MCF 10A (cell line): Measurements from ENCODE around the gene TDRD9. TPM values are rescaled to one million over a fixed set of nuclear protein-coding genes. Genes with fewer than 3 reads are reported as not detected.

Source experiments
- BruUV-seq: library from RNA; stranded (reverse); fragments of 400-500 nt; replicated peaks from 2 replicates; lab custom pipeline; 2021; lab: Mats Ljungman, UMichigan
- CTCF ChIA-PET: fragments of 300-600 bp; sonication (Branson Sonifier 250); formaldehyde crosslinking; extraction: SDS; loops from one replicate; lab custom pipeline; 2021; ENCODE audit warnings: antibody characterized with exemption, inconsistent platforms; lab: Yijun Ruan, JAX
- POLR2A ChIA-PET: fragments of 300-600, 350-650 bp; sonication (Branson Sonifier 250); formaldehyde crosslinking; extraction: SDS; loops from one replicate; lab custom pipeline; 2020; ENCODE audit warnings: antibody characterized with exemption, inconsistent platforms; lab: Yijun Ruan, JAX
- DNase-seq: peaks from one replicate; pipeline ENCODE4 v3.0.0-alpha.2; 2018; ENCODE audit not compliant: unreplicated experiment
- H3K27ac Mint-ChIP-seq: one replicate; pipeline ENCODE4 v1.8.0; 2022; ENCODE audit warnings: mild to moderate bottlenecking, low read depth, mixed read lengths; ENCODE audit not compliant: unreplicated experiment
- H3K27me3 Mint-ChIP-seq: one replicate; pipeline ENCODE4 v1.8.0; 2022; ENCODE audit warnings: mixed read lengths; ENCODE audit not compliant: insufficient read depth, unreplicated experiment
- H3K36me3 Mint-ChIP-seq: one replicate; pipeline ENCODE4 v1.8.0; 2022; ENCODE audit warnings: mild to moderate bottlenecking, moderate library complexity, mixed read lengths; ENCODE audit not compliant: insufficient read depth, unreplicated experiment
- H3K4me1 Mint-ChIP-seq: one replicate; pipeline ENCODE4 v1.8.0; 2022; ENCODE audit warnings: mixed read lengths; ENCODE audit not compliant: insufficient read depth, unreplicated experiment
- H3K4me3 Mint-ChIP-seq: one replicate; pipeline ENCODE4 v1.8.0; 2022; ENCODE audit warnings: mild to moderate bottlenecking, moderate library complexity, mixed read lengths; ENCODE audit not compliant: unreplicated experiment
- H3K9me3 Mint-ChIP-seq: one replicate; pipeline ENCODE4 v1.8.0; 2022; ENCODE audit warnings: mixed read lengths; ENCODE audit not compliant: unreplicated experiment
- CTCF ChIP-seq: fragments of 200-600 bp; IDR thresholded peaks from one replicate; pipeline ENCODE4 v1.8.0; 2022; ENCODE audit warnings: antibody characterized with exemption, mild to moderate bottlenecking; ENCODE audit not compliant: unreplicated experiment
- intact Hi-C: fragments of 100-400 bp; cut with micrococcal nuclease; formaldehyde crosslinking; loops from 2 replicates; pipeline ENCODE4 v1.14.1; 2022
- total RNA-seq: library from RNA; stranded (reverse); gene quantifications from 2 replicates; pipeline ENCODE4 v1.2.3, GENCODE V29; 2022

The TDRD9 gene
- total RNA-seq, 1 experiment from 2014 or later: 0.40 TPM

GRCh38 chr14:103994535-103995184, 66.4 kb downstream of the TDRD9 start:
- BruUV-seq: no TSS peak
- no peak overlapping the region for H3K27ac Mint-ChIP-seq
- H3K4me1 Mint-ChIP-seq: no peaks in the 10 kb centered on the region
- H3K36me3 Mint-ChIP-seq: peaks cover 6% of the 10 kb centered on the region
- CTCF ChIA-PET: interaction anchor here (0.6 to 2.2 kb wide), 4 partner anchors 14 to 102 kb away, joined by 3 to 18 read pairs (median 4); no protein-coding TSS in a partner anchor
- intact Hi-C loops: no loop called here
- peak; percentile 20 for DNase-seq
- H3K27me3 Mint-ChIP-seq: no peaks in the 10 kb centered on the region
- POLR2A ChIA-PET: interaction anchor here (0.6 to 1.1 kb wide), 4 partner anchors 40 to 81 kb away, joined by 3 to 5 read pairs (median 3); no protein-coding TSS in a partner anchor
- H3K9me3 Mint-ChIP-seq: peaks cover 9% of the 10 kb centered on the region
- no peak for TF ChIP-seq CTCF
- H3K4me3 Mint-ChIP-seq: no peak overlapping the region

GRCh38 chr14:103995876-103996275, 67.6 kb downstream of the TDRD9 start:
- Mint-ChIP-seq H3K36me3 (peaks cover 1% of the 10 kb centered on the region), H3K9me3 (no peaks in the 10 kb centered on the region), H3K27ac (no peak overlapping the region), H3K4me1 (no peaks in the 10 kb centered on the region), H3K4me3 (no peak overlapping the region), H3K27me3 (no peaks in the 10 kb centered on the region)
- DNase-seq: no peak
- ChIA-PET CTCF (interaction anchor here (2.2 kb wide), 1 partner anchor 81 kb away, joined by 18 read pairs; no protein-coding TSS in a partner anchor), POLR2A (interaction anchor here (0.7 to 1.0 kb wide), 2 partner anchors 23 to 80 kb away, joined by 3 to 4 read pairs; no protein-coding TSS in a partner anchor)
- no TSS peak for BruUV-seq
- intact Hi-C loops: no loop called here
- TF ChIP-seq CTCF: no peak

GRCh38 chr14:103997391-103997790, 69.1 kb downstream of the TDRD9 start:
- Mint-ChIP-seq H3K27ac (no peak overlapping the region), H3K36me3 (no peaks in the 10 kb centered on the region), H3K4me3 (no peak overlapping the region), H3K9me3 (no peaks in the 10 kb centered on the region), H3K27me3 (no peaks in the 10 kb centered on the region), H3K4me1 (no peaks in the 10 kb centered on the region)
- TF ChIP-seq CTCF: no peak
- CTCF ChIA-PET: interaction anchor here (1.0 kb wide), 1 partner anchor 19 kb away, joined by 3 read pairs; no protein-coding TSS in a partner anchor
- POLR2A ChIA-PET: no interaction called here
- intact Hi-C loops: no loop called here
- DNase-seq: no peak
- no TSS peak for BruUV-seq

- Mint-ChIP-seq H3K4me1 (no peaks in the 10 kb centered on the region), H3K27me3 (no peaks in the 10 kb centered on the region), H3K4me3 (no peak overlapping the region), H3K9me3 (no peaks in the 10 kb centered on the region), H3K36me3 (no peaks in the 10 kb centered on the region), H3K27ac (no peak overlapping the region)
- no peak for DNase-seq
- intact Hi-C loops: no loop called here
- TF ChIP-seq CTCF: no peak
- POLR2A ChIA-PET: interaction anchor here (0.6 kb wide), 1 partner anchor 58 kb away, joined by 3 read pairs; no protein-coding TSS in a partner anchor
- CTCF ChIA-PET: interaction anchor here (1.0 kb wide), 1 partner anchor 19 kb away, joined by 3 read pairs; no protein-coding TSS in a partner anchor
- no TSS peak for BruUV-seq
Observed at GRCh38 chr14:103998027-103998426, 69.8 kb downstream of the TDRD9 start.
